ENCODE data around the gene CSNK1A1L. TPM values are rescaled to one million over a fixed set of nuclear protein-coding genes. Genes with fewer than 3 reads are reported as not detected.

Gene CSNK1A1L
- total RNA-seq, 4 donors from 2014 or later = not detected

DNA sequence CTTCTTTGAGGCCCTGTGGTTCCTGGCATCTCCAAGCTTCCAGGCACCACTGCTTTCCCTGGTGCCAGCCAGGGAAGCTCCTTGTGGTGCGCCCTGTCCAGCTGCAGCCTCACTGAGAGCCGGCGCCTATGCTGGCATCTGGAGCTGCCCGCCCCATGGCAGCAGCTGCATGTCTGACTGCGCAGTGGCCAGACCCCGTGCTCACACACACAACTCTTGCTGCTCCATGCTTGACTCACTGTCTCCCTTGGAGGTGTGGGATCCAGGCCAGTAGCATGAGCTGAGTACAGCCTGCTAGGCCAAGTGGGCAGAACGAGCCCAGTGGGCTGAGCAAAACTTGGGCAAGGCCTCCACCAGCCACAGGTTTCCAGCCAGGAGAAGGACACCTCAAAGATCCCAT lies 34.5 kb downstream of the CSNK1A1L start:
- no peak for DNase-seq (ENCODE audit: extremely low spot score)
- Histone ChIP-seq H3K27ac (replicated peaks in 1 of 4) (no peak overlapping the region), H3K9me3 (no peaks in the 10 kb centered on the region), H3K4me1 (no peaks in the 10 kb centered on the region), H3K4me3 (no peak overlapping the region), H3K27me3 (peaks cover 0 to 6% (median 0%) of the 10 kb centered on the region in 4 donors), H3K36me3 (no peaks in the 10 kb centered on the region)
- intact Hi-C loops (cut with DNase I) = loop anchor here (10.0 kb wide), 1 partner anchor 534 kb away; no protein-coding TSS in a partner anchor
- WGBS = 86% methylated on average over 6 of the region's 7 CpGs
- TF ChIP-seq EP300 (IDR thresholded peaks at IDR 0.05) (no peak), POLR2AphosphoS5 (IDR thresholded peaks at IDR 0.05) (no peak), POLR2A (IDR thresholded peaks at IDR 0.05; ENCODE audit: low read depth) (no peak)
- TF ChIP-seq, protein P1, sequence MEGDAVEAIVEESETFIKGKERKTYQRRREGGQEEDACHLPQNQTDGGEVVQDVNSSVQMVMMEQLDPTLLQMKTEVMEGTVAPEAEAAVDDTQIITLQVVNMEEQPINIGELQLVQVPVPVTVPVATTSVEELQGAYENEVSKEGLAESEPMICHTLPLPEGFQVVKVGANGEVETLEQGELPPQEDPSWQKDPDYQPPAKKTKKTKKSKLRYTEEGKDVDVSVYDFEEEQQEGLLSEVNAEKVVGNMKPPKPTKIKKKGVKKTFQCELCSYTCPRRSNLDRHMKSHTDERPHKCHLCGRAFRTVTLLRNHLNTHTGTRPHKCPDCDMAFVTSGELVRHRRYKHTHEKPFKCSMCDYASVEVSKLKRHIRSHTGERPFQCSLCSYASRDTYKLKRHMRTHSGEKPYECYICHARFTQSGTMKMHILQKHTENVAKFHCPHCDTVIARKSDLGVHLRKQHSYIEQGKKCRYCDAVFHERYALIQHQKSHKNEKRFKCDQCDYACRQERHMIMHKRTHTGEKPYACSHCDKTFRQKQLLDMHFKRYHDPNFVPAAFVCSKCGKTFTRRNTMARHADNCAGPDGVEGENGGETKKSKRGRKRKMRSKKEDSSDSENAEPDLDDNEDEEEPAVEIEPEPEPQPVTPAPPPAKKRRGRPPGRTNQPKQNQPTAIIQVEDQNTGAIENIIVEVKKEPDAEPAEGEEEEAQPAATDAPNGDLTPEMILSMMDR (IDR thresholded peaks at IDR 0.05) = no peak

DNA sequence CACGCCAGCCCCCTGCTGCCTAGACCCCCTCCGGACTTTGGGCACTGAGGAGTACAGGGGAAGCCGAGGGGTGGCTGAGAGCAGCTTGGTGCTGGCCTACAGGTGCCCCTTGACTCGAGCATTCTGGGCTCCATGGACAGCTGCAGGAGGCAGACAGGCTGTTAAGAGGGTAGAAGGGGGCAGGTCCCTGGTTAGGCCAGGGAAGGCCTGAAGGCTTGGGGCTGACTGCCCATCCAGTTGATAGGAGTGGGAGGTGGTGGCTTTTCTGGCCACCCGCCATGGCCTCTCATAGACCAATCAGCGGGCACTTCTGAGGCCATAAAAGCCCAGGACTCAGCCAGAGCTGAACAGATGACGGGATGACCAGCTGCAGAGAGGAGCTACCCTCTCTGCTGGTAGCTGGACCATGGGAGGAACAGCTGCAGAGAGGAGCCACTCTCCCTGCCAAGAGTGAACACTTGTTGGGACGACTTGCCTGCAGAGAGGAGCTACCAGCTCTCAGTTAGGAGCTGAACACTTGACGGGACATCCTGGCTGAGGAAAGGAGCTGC lies 35.2 kb downstream of the CSNK1A1L start:
- Histone ChIP-seq H3K4me1 (no peaks in the 10 kb centered on the region), H3K4me3 (no peak overlapping the region), H3K27me3 (peaks cover 0 to 6% (median 0%) of the 10 kb centered on the region in 4 donors), H3K27ac (replicated peaks in 1 of 4) (no peak overlapping the region), H3K36me3 (no peaks in the 10 kb centered on the region), H3K9me3 (no peaks in the 10 kb centered on the region)
- intact Hi-C loops (cut with DNase I) = loop anchor here (10.0 kb wide), 1 partner anchor 535 kb away; no protein-coding TSS in a partner anchor
- TF ChIP-seq EP300 (IDR thresholded peaks at IDR 0.05) = no peak
- TF ChIP-seq, protein P1 (IDR thresholded peaks at IDR 0.05) = no peak
- no peak for TF ChIP-seq POLR2AphosphoS5 (IDR thresholded peaks at IDR 0.05)
- no peak for TF ChIP-seq POLR2A (IDR thresholded peaks at IDR 0.05; ENCODE audit: low read depth)
- 83% methylated on average over 6 of the region's 9 CpGs for WGBS
- no peak for DNase-seq (ENCODE audit: extremely low spot score)

DNA sequence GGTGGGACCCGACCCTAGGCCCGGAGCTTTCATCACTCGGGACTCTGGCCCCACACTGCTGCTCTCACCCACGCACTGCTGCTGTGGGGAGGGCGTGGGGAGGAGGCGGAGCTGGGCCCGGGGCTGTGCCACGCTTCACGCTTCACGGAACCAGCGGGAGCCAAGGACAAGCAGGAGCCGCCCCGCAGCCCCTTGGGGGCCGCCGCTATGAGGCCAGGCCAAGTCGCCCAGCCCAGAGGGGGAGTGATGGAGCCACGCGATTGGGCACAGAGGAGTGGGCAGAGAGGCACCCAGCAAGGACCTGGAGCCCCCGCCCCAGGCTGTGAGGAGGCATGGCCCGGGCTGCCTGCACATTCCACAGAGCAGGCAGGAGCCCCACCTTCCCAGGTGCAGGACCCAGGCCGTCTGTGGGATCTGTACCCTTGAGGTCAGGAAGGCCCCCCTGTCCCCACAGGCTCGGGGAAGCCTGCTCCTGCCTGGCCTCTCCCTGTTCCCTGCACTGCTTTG lies 35.8 kb downstream of the CSNK1A1L start:
- H3K36me3 ChIP-seq = no peaks in the 10 kb centered on the region
- H3K4me3 ChIP-seq = no peak overlapping the region
- H3K27me3 ChIP-seq = peaks cover 0 to 6% (median 0%) of the 10 kb centered on the region in 4 donors
- WGBS = 94% methylated on average over 10 of the region's 22 CpGs
- TF ChIP-seq EP300 (IDR thresholded peaks at IDR 0.05) (no peak), POLR2AphosphoS5 (IDR thresholded peaks at IDR 0.05) (no peak), POLR2A (IDR thresholded peaks at IDR 0.05; ENCODE audit: low read depth) (no peak)
- TF ChIP-seq, protein P1 (IDR thresholded peaks at IDR 0.05) = no peak
- H3K9me3 ChIP-seq = no peaks in the 10 kb centered on the region
- no peak for DNase-seq (ENCODE audit: extremely low spot score)
- no peak overlapping the region for H3K27ac ChIP-seq (replicated peaks in 1 of 4)
- no peaks in the 10 kb centered on the region for H3K4me1 ChIP-seq
- intact Hi-C loops (cut with DNase I) = loop anchor here (10.0 kb wide), 1 partner anchor 535 kb away; no protein-coding TSS in a partner anchor

DNA sequence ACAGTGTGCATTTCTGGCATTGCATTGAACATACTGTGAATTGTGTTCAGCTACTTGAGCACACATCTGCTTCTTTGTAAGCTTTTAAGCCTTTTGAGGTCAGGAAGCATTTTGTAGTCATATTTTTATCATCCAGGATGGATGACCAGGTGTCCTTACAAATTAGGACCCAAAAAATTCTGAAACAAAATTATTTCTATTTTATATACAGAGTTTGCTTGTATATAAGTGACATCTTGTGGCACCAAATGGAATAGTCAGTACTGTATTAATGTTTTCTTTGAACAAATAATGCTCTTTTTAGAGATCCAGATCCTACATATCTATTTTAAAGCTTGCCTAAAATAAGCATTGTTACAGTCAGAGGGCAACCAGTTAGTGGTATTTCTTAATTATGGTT lies 36.5 kb downstream of the CSNK1A1L start:
- intact Hi-C loops (cut with DNase I) = no loop called here
- H3K27ac ChIP-seq (replicated peaks in 1 of 4) = no peak overlapping the region
- no peak for DNase-seq (ENCODE audit: extremely low spot score)
- no peaks in the 10 kb centered on the region for H3K36me3 ChIP-seq
- no peaks in the 10 kb centered on the region for H3K9me3 ChIP-seq
- no peak overlapping the region for H3K4me3 ChIP-seq
- peaks cover 0 to 6% (median 0%) of the 10 kb centered on the region in 4 donors for H3K27me3 ChIP-seq
- H3K4me1 ChIP-seq = no peaks in the 10 kb centered on the region
- TF ChIP-seq POLR2AphosphoS5 (IDR thresholded peaks at IDR 0.05) (no peak), POLR2A (IDR thresholded peaks at IDR 0.05; ENCODE audit: low read depth) (no peak), EP300 (IDR thresholded peaks at IDR 0.05) (no peak)
- TF ChIP-seq, protein P1 (IDR thresholded peaks at IDR 0.05) = no peak

Data from esophagus muscularis mucosa (tissue), 4 donors.